Measurements from ENCODE around the gene ZMYND19.

GRCh38 chr9:137618105-137619067, 28.1 kb upstream of the ZMYND19 start, which contains the start of gene EHMT1:
- 0 out of 2 replicates have a peak, but pooled peaks have one; percentile 2 for TF ChIP-seq CTCF (conservative IDR thresholded peaks at IDR 0.05; ENCODE audit: low read depth, low read length)
- peak; percentile 70 for TF ChIP-seq POLR2A (IDR thresholded peaks at IDR 0.05; ENCODE audit: low read depth, low read length)
- 0 out of 2 replicates have a peak, but pooled peaks have one; percentile 0 for TF ChIP-seq USF2 (IDR thresholded peaks at IDR 0.05; ENCODE audit: low read depth, low read length)
- TF ChIP-seq CEBPB (IDR thresholded peaks at IDR 0.05; ENCODE audit: low read depth, low read length), result no peak
- TF ChIP-seq RAD21 (IDR thresholded peaks at IDR 0.05; ENCODE audit: low read length), result no peak
- no peak for TF ChIP-seq BHLHE40 (IDR thresholded peaks at IDR 0.05; ENCODE audit: low read depth, low read length)
- no peak for TF ChIP-seq SMC3 (IDR thresholded peaks at IDR 0.05; ENCODE audit: low read depth, low read length)
- no peak for TF ChIP-seq FOS (IDR thresholded peaks at IDR 0.05; ENCODE audit: low read depth, low read length)
